ENCODE results near the gene ST6GALNAC1. TPM values are rescaled to one million over a fixed set of nuclear protein-coding genes. Genes with fewer than 3 reads are reported as not detected.

ST6GALNAC1 gene
- total and polyA plus RNA-seq, 2 of the 13 experiments (the other 11 are each of a cell fraction or from before 2014, with no cell fraction given): not detected

DNA sequence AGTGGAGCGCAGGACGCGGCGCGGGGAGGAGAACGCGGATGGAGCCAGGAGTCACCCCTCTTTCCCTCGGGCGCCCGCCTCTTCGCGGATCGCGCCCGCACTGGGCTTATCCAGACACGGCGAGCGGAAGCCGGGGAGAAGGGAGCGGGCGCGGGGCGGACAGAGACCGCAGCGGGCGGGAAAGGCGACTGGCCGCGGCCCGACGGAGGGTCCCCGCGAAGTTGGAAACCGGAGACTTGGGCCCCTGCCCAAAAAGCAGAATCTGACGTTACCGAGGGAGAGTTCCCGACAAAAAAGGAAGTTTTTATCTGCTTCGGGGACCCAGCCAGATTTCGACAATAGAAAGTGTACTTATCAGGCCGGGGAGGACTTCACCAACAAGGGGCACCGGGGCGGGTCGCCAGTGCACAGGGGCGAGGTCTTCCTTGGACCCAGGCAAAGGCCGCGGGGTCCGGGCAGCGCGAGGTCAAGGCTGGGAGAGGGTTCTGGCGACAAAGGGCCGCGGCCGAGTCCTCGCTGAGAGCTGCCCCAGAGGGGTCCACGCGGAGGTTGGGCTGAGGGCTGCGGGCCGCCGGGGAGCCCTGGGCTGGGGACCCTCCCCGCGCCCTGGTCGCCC lies 58.4 kb downstream of the ST6GALNAC1 start (continued):
- TF ChIP-seq, protein P1, sequence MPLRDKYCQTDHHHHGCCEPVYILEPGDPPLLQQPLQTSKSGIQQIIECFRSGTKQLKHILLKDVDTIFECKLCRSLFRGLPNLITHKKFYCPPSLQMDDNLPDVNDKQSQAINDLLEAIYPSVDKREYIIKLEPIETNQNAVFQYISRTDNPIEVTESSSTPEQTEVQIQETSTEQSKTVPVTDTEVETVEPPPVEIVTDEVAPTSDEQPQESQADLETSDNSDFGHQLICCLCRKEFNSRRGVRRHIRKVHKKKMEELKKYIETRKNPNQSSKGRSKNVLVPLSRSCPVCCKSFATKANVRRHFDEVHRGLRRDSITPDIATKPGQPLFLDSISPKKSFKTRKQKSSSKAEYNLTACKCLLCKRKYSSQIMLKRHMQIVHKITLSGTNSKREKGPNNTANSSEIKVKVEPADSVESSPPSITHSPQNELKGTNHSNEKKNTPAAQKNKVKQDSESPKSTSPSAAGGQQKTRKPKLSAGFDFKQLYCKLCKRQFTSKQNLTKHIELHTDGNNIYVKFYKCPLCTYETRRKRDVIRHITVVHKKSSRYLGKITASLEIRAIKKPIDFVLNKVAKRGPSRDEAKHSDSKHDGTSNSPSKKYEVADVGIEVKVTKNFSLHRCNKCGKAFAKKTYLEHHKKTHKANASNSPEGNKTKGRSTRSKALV (CRISPR knock-in tag; IDR thresholded peaks at IDR 0.05): peak; percentile 42
- TF ChIP-seq ZIK1 (CRISPR knock-in tag; IDR thresholded peaks at IDR 0.05; ENCODE audit: borderline replicate concordance, low read depth) (no peak), BCL6 (CRISPR knock-in tag; IDR thresholded peaks at IDR 0.05) (no peak), KDM5B (CRISPR knock-in tag; IDR thresholded peaks at IDR 0.05; ENCODE audit: borderline replicate concordance) (no peak), XRCC5 (optimal IDR thresholded peaks at IDR 0.05; ENCODE audit: low read length) (peak; percentile 38), CCDC6 (CRISPR knock-in tag; IDR thresholded peaks at IDR 0.05) (no peak), KDM3A (CRISPR knock-in tag; IDR thresholded peaks at IDR 0.05; ENCODE audit: low read depth) (0 out of 2 replicates have a peak, but pooled peaks have one; percentile 38), MEIS2 (CRISPR knock-in tag; IDR thresholded peaks at IDR 0.05) (no peak), ZNF468 (CRISPR knock-in tag; IDR thresholded peaks at IDR 0.05) (no peak), ZFX (CRISPR knock-in tag; IDR thresholded peaks at IDR 0.05; ENCODE audit: low read depth) (no peak), FOXK2 (IDR thresholded peaks at IDR 0.05) (no peak), ZNF572 (CRISPR knock-in tag; IDR thresholded peaks at IDR 0.05) (no peak), MYC (CRISPR knock-in tag; IDR thresholded peaks at IDR 0.05; ENCODE audit: borderline replicate concordance) (no peak), ZNF367 (CRISPR knock-in tag; IDR thresholded peaks at IDR 0.05; ENCODE audit: borderline replicate concordance) (no peak), ZFY (CRISPR knock-in tag; IDR thresholded peaks at IDR 0.05) (no peak), ZBTB8A (CRISPR knock-in tag; IDR thresholded peaks at IDR 0.05; ENCODE audit: borderline replicate concordance, low read depth) (no peak)
- TF ChIP-seq, protein P2, sequence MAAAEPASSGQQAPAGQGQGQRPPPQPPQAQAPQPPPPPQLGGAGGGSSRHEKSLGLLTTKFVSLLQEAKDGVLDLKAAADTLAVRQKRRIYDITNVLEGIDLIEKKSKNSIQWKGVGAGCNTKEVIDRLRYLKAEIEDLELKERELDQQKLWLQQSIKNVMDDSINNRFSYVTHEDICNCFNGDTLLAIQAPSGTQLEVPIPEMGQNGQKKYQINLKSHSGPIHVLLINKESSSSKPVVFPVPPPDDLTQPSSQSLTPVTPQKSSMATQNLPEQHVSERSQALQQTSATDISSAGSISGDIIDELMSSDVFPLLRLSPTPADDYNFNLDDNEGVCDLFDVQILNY (CRISPR knock-in tag; conservative IDR thresholded peaks at IDR 0.05): no peak
- TF ChIP-seq, protein P3, sequence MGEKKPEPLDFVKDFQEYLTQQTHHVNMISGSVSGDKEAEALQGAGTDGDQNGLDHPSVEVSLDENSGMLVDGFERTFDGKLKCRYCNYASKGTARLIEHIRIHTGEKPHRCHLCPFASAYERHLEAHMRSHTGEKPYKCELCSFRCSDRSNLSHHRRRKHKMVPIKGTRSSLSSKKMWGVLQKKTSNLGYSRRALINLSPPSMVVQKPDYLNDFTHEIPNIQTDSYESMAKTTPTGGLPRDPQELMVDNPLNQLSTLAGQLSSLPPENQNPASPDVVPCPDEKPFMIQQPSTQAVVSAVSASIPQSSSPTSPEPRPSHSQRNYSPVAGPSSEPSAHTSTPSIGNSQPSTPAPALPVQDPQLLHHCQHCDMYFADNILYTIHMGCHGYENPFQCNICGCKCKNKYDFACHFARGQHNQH (CRISPR knock-in tag; IDR thresholded peaks at IDR 0.05): no peak
- TF ChIP-seq, protein P4, sequence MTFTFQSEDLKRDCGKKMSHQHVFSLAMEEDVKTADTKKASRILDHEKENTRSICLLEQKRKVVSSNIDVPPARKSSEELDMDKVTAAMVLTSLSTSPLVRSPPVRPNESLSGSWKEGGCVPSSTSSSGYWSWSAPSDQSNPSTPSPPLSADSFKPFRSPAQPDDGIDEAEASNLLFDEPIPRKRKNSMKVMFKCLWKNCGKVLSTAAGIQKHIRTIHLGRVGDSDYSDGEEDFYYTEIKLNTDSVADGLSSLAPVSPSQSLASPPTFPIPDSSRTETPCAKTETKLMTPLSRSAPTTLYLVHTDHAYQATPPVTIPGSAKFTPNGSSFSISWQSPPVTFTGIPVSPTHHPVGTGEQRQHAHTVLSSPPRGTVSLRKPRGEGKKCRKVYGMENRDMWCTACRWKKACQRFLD (CRISPR knock-in tag; IDR thresholded peaks at IDR 0.05; ENCODE audit: borderline replicate concordance): no peak
- TF ChIP-seq, protein P5, sequence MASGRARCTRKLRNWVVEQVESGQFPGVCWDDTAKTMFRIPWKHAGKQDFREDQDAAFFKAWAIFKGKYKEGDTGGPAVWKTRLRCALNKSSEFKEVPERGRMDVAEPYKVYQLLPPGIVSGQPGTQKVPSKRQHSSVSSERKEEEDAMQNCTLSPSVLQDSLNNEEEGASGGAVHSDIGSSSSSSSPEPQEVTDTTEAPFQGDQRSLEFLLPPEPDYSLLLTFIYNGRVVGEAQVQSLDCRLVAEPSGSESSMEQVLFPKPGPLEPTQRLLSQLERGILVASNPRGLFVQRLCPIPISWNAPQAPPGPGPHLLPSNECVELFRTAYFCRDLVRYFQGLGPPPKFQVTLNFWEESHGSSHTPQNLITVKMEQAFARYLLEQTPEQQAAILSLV (CRISPR knock-in tag; IDR thresholded peaks at IDR 0.05; ENCODE audit: borderline replicate concordance): 0 out of 2 replicates have a peak, but pooled peaks have one; percentile 59
- TF ChIP-seq, protein P6, sequence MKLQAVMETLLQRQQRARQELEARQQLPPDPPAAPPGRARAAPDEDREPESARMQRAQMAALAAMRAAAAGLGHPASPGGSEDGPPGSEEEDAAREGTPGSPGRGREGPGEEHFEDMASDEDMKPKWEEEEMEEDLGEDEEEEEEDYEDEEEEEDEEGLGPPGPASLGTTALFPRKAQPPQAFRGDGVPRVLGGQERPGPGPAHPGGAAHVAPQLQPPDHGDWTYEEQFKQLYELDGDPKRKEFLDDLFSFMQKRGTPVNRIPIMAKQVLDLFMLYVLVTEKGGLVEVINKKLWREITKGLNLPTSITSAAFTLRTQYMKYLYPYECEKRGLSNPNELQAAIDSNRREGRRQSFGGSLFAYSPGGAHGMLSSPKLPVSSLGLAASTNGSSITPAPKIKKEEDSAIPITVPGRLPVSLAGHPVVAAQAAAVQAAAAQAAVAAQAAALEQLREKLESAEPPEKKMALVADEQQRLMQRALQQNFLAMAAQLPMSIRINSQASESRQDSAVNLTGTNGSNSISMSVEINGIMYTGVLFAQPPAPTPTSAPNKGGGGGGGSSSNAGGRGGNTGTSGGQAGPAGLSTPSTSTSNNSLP (IDR thresholded peaks at IDR 0.05; ENCODE audit: low read depth, low read length): no peak
- TF ChIP-seq, protein P7, sequence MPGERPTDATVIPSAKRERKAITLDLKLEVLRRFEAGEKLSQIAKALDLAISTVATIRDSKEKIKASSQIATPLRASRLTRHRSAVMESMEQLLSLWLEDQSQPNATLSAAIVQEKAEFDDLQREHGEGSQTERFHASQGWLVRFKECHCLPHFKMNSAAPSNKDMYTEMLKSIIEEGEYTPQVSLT (CRISPR knock-in tag; IDR thresholded peaks at IDR 0.05; ENCODE audit: borderline replicate concordance, low read depth): no peak

Data from HepG2 (cell line).